Aorta (tissue), 5 donors: ENCODE data around the gene DHX32. TPM values are rescaled to one million over a fixed set of nuclear protein-coding genes. Genes with fewer than 3 reads are reported as not detected.

Experiments used
- ATAC-seq: fragments of 200-7000 bp; cut with Tn5 transposase; one replicate; pipeline ENCODE4 v1.9.1; 2022; ENCODE audit warnings: moderate library complexity; ENCODE audit not compliant: low FRiP score
- DNase-seq, 2 donors: peaks; one replicate each; pipeline ENCODE4 v3.0.0-alpha.2; 2020
- H3K27ac ChIP-seq, 2 donors: one replicate each; pipeline ENCODE4 v1.5.1; 2013; ENCODE audit warnings: low read length in 2 of 2, mild to moderate bottlenecking in 2 of 2, moderate library complexity in 2 of 2, control low read depth in 1 of 2, inconsistent platforms in 1 of 2, low read depth in 1 of 2
- H3K27me3 ChIP-seq, 2 donors: one replicate each; pipeline ENCODE4 v1.6.1; 2013; ENCODE audit warnings: control low read depth in 1 of 2, low read length in 1 of 2, mild to moderate bottlenecking in 1 of 2, moderate library complexity in 1 of 2; ENCODE audit not compliant: insufficient read depth in 2 of 2, control insufficient read depth in 1 of 2
- H3K36me3 ChIP-seq, 2 donors: one replicate each; pipeline ENCODE4 v1.6.1; 2013; ENCODE audit warnings: control low read depth in 1 of 2, low read length in 1 of 2, mild to moderate bottlenecking in 1 of 2; ENCODE audit not compliant: insufficient read depth in 2 of 2, control insufficient read depth in 1 of 2
- H3K4me1 ChIP-seq, 2 donors: one replicate each; pipeline ENCODE4 v1.6.1; 2013; ENCODE audit warnings: low read length in 2 of 2, control low read depth in 1 of 2, mild to moderate bottlenecking in 1 of 2, moderate library complexity in 1 of 2; ENCODE audit not compliant: insufficient read depth in 2 of 2, control insufficient read depth in 1 of 2
- H3K4me3 ChIP-seq, 2 donors: one replicate each; pipeline ENCODE4 v1.5.1; 2013; ENCODE audit warnings: low read length in 2 of 2, control low read depth in 1 of 2, mild to moderate bottlenecking in 1 of 2
- H3K9me3 ChIP-seq: one replicate; pipeline ENCODE4 v1.6.1; 2013; ENCODE audit warnings: mild to moderate bottlenecking, low read length; ENCODE audit not compliant: control insufficient read depth
- WGBS, 2 donors: extraction: QIAGEN DNeasy Blood & Tissue Kit; methylation state at CpG; one replicate each; pipeline ENCODE4 v1.1.7; 2013; 5-methylcytosine and 5-hydroxymethylcytosine counted together
- intact Hi-C, 2 donors: fragments of 100-400 bp; cut with DNase I; formaldehyde crosslinking; loops; one replicate each; pipeline versions ENCODE4 v1.14.2 to v1.15.0; 2022
- polyA plus RNA-seq, 2 donors: library from polyadenylated mRNA; stranded (reverse); fragments of 200-250 nt; gene quantifications; one replicate each; pipeline ENCODE4 v1.2.3, GENCODE V29; 2013
- total RNA-seq, 2 donors: library from RNA; stranded (reverse); fragmentation: NEBNext Ultra II Directional; extraction: Animal tissue kit (Norgen Biotek cat#: 25700); gene quantifications; one replicate each; pipeline ENCODE4 v1.2.1, GENCODE V29; 2021
- donor health status: healthy with polysubstance abuse.
- donor health status: Bipolar disorder and iron deficiency.
- donor health status: DM: no; HTN: no; CAD: no.
- donor health status: DM: no; HTN: no; CAD: no.
- donor health status: DM: yes; HTN: yes; CAD: no.

DHX32 gene
- total and polyA plus RNA-seq, 4 donors, result 9.5 to 22.6 (median 16.0) TPM

- 88 to 90% methylated on average over 3 of the region's 3 CpGs for WGBS, 2 donors
Observed at GRCh38 chr10:125886914-125887512, 5.9 kb upstream of the DHX32 start.

GRCh38 chr10:125883211-125883610 lies 2.1 kb upstream of the DHX32 start:
- H3K36me3 ChIP-seq, result no peaks in the 10 kb centered on the region
- intact Hi-C loops, result no loop called here
- DNase-seq (no peak), ATAC-seq (no peak)
- H3K27ac ChIP-seq, result no peak overlapping the region
- WGBS, 2 donors, result 86 to 91% methylated on average over 3 of the region's 3 CpGs
- H3K27me3 ChIP-seq, result no peaks in the 10 kb centered on the region
- no peak overlapping the region for H3K4me3 ChIP-seq
- no peaks in the 10 kb centered on the region for H3K9me3 ChIP-seq
- H3K4me1 ChIP-seq, result no peaks in the 10 kb centered on the region

More at GRCh38 chr10:125886914-125887512, 5.9 kb upstream of the DHX32 start:
- H3K9me3 ChIP-seq, result no peaks in the 10 kb centered on the region
- H3K27me3 ChIP-seq, result no peaks in the 10 kb centered on the region
- H3K27ac ChIP-seq, result no peak overlapping the region
- no peaks in the 10 kb centered on the region for H3K4me1 ChIP-seq
- no peaks in the 10 kb centered on the region for H3K36me3 ChIP-seq
- H3K4me3 ChIP-seq, result no peak overlapping the region
- DNase-seq (no peak), ATAC-seq (no peak)
- intact Hi-C loops, result no loop called here

GRCh38 chr10:125882596-125882995 lies 1.5 kb upstream of the DHX32 start:
- no peaks in the 10 kb centered on the region for H3K36me3 ChIP-seq
- WGBS, 2 donors, result 44 to 67% methylated on average over 1 of the region's 1 CpG
- no peak for ATAC-seq
- no peaks in the 10 kb centered on the region for H3K9me3 ChIP-seq
- no peaks in the 10 kb centered on the region for H3K27me3 ChIP-seq
- H3K4me1 ChIP-seq, result no peaks in the 10 kb centered on the region
- H3K4me3 ChIP-seq, result no peak overlapping the region
- intact Hi-C loops, result no loop called here
- no peak overlapping the region for H3K27ac ChIP-seq
- no peak for DNase-seq

GRCh38 chr10:125880719-125881118 lies 373 bp downstream of the DHX32 start:
- ATAC-seq, result no peak
- H3K4me1 ChIP-seq, result no peaks in the 10 kb centered on the region
- WGBS, 2 donors, result 73 to 78% methylated on average over 6 of the region's 6 CpGs
- H3K9me3 ChIP-seq, result peaks cover 1% of the 10 kb centered on the region
- no peak for DNase-seq
- H3K36me3 ChIP-seq, result peaks cover 0 to 2% of the 10 kb centered on the region in 2 donors
- H3K27me3 ChIP-seq, result no peaks in the 10 kb centered on the region
- H3K27ac ChIP-seq, result no peak overlapping the region
- intact Hi-C loops, result no loop called here
- no peak overlapping the region for H3K4me3 ChIP-seq

- 74 to 77% methylated on average over 10 to 11 of the region's 11 CpGs for WGBS, 2 donors
- Histone ChIP-seq H3K4me1 (no peaks in the 10 kb centered on the region), H3K9me3 (peaks cover 1% of the 10 kb centered on the region), H3K27ac (no peak overlapping the region), H3K27me3 (no peaks in the 10 kb centered on the region), H3K4me3 (no peak overlapping the region), H3K36me3 (peaks cover 0 to 2% of the 10 kb centered on the region in 2 donors)
- DNase-seq (no peak), ATAC-seq (no peak)
- intact Hi-C loops, result no loop called here
Observed at GRCh38 chr10:125878957-125879835, 1.9 kb downstream of the DHX32 start.

GRCh38 chr10:125871338-125871737 lies 9.8 kb downstream of the DHX32 start:
- no peak for DNase-seq
- no peak overlapping the region for H3K4me3 ChIP-seq
- ATAC-seq, result no peak
- H3K27me3 ChIP-seq, result no peaks in the 10 kb centered on the region
- H3K36me3 ChIP-seq, result peaks cover 4% of the 10 kb centered on the region in 2 donors
- H3K4me1 ChIP-seq, result no peaks in the 10 kb centered on the region
- intact Hi-C loops, result no loop called here
- 92 to 93% methylated on average over 4 of the region's 4 CpGs for WGBS, 2 donors
- no peak overlapping the region for H3K27ac ChIP-seq
- peaks cover under 1% of the 10 kb centered on the region for H3K9me3 ChIP-seq

GRCh38 chr10:125868372-125868975 lies 12.6 kb downstream of the DHX32 start:
- ATAC-seq, result no peak

GRCh38 chr10:125866421-125867029 lies 14.6 kb downstream of the DHX32 start:
- ATAC-seq, result no peak
- Histone ChIP-seq H3K27ac (no peak overlapping the region), H3K4me3 (no peak overlapping the region), H3K27me3 (no peaks in the 10 kb centered on the region), H3K4me1 (no peaks in the 10 kb centered on the region), H3K9me3 (no peaks in the 10 kb centered on the region), H3K36me3 (peaks cover 5 to 7% of the 10 kb centered on the region in 2 donors)
- DNase-seq, result no peak
- 94 to 95% methylated on average over 7 of the region's 7 CpGs for WGBS, 2 donors
- intact Hi-C loops, result no loop called here

More at GRCh38 chr10:125868372-125868975, 12.6 kb downstream of the DHX32 start:
- intact Hi-C loops, result no loop called here
- WGBS, 2 donors, result 47 to 52% methylated on average over 7 of the region's 7 CpGs
- Histone ChIP-seq H3K27me3 (no peaks in the 10 kb centered on the region), H3K36me3 (peaks cover 5 to 7% of the 10 kb centered on the region in 2 donors), H3K4me3 (no peak overlapping the region), H3K27ac (no peak overlapping the region), H3K4me1 (no peaks in the 10 kb centered on the region), H3K9me3 (no peaks in the 10 kb centered on the region)
- no peak for DNase-seq
